Gastroesophageal sphincter (tissue), 4 donors: Measurements from ENCODE around the gene DNAJC1. TPM values are rescaled to one million over a fixed set of nuclear protein-coding genes. Genes with fewer than 3 reads are reported as not detected.

Experiments
- ATAC-seq: fragments of 150-250 bp; one replicate; pipeline ENCODE4 v1.9.1; 2016; ENCODE audit warnings: mild to moderate bottlenecking, moderate library complexity
- H3K27ac ChIP-seq, 4 donors: fragments of 200-600 bp; sonication (generic) in 3 of 4; 1 replicate in 3 of 4; 2 replicates in 1 of 4; pipeline ENCODE4 v1.5.1; 2016 to 2019
- H3K27me3 ChIP-seq: fragments of 200-600 bp; sonication (generic); one replicate; pipeline ENCODE4 v1.5.1; 2019
- H3K36me3 ChIP-seq, 2 donors: fragments of 200-600 bp; sonication (generic); one replicate each; pipeline ENCODE4 v1.5.1; 2019; ENCODE audit warnings: control low read depth in 1 of 2
- H3K4me1 ChIP-seq, 3 donors: fragments of 200-600 bp; sonication (generic); 1 replicate in 2 of 3; 2 replicates in 1 of 3; pipeline ENCODE4 v1.5.1; 2016 to 2019; ENCODE audit warnings: control low read depth in 2 of 3
- H3K4me3 ChIP-seq, 2 donors: fragments of 200-600 bp; sonication (generic); one replicate each; pipeline ENCODE4 v1.5.1; 2019; ENCODE audit warnings: mild to moderate bottlenecking in 1 of 2, moderate library complexity in 1 of 2
- H3K9me3 ChIP-seq, 3 donors: fragments of 200-600 bp; sonication (generic); one replicate each; pipeline ENCODE4 v1.5.1; 2017 to 2019; ENCODE audit warnings: control low read depth in 2 of 3
- EP300 ChIP-seq: sonication (generic); formaldehyde crosslinking; IDR thresholded peaks from one replicate; pipeline ENCODE4 v1.6.1; 2017; ENCODE audit warnings: antibody characterized with exemption, mild to moderate bottlenecking
- POLR2A ChIP-seq, 2 donors: fragments of 450-650 bp; IDR thresholded peaks; one replicate each; pipeline ENCODE4 v1.6.1; 2017; ENCODE audit warnings: antibody characterized with exemption in 2 of 2, mild to moderate bottlenecking in 2 of 2, moderate library complexity in 1 of 2
- POLR2AphosphoS5 ChIP-seq: sonication (generic); formaldehyde crosslinking; IDR thresholded peaks from one replicate; pipeline ENCODE4 v1.6.1; 2017; ENCODE audit warnings: antibody characterized with exemption
- WGBS, 2 donors: methylation state at CpG; one replicate each; pipeline ENCODE4 v1.1.5; 2018; ENCODE audit warnings: low coverage in 1 of 2; 5-methylcytosine and 5-hydroxymethylcytosine counted together
- total RNA-seq, 4 donors: library from RNA; depleted of rRNA; stranded (reverse); fragments of >200 nt; gene quantifications; one replicate each; pipeline ENCODE4 v1.1.0, GENCODE V29; 2016
- TF ChIP-seq, protein P1 (sequence below), 4 experiments: fragments of 200-600 bp in 2 of 4; fragments of 450-650 bp in 2 of 4; sonication (generic) in 1 of 4; IDR thresholded peaks; one replicate each; pipeline ENCODE4 v1.5.1; 2017 to 2019; ENCODE audit warnings: antibody characterized with exemption in 4 of 4, mild to moderate bottlenecking in 2 of 4, moderate library complexity in 2 of 4

Gene DNAJC1
- 10 to 100 TPM; 40.8 to 87.0 (median 65.4) TPM for total RNA-seq

GRCh38 chr10:22003177-22003963 lies at the start of gene DNAJC1:
TSS of gene DNAJC1 (minus strand) at chr10:22003730. CDS start at chr10:22003434, 296 bp downstream.
- peak; percentile 98 for ATAC-seq
- Histone ChIP-seq H3K4me3 (peak within 1 kb of the TSS; percentile 55 to 89), H3K4me1 (peaks cover 0 to 24% (median 5%) of the 10 kb centered on the region in 3 donors), H3K27ac (peak within 1 kb of the TSS; percentile 81 to 99 (median 97)), H3K9me3 (no peaks in the 10 kb centered on the region), H3K27me3 (no peaks in the 10 kb centered on the region), H3K36me3 (no peaks in the 10 kb centered on the region)
- TF ChIP-seq POLR2A (IDR thresholded peaks at IDR 0.05) (peak; percentile 86 to 91), POLR2AphosphoS5 (peak; percentile 96), EP300 (no peak)
- TF ChIP-seq, protein P1, sequence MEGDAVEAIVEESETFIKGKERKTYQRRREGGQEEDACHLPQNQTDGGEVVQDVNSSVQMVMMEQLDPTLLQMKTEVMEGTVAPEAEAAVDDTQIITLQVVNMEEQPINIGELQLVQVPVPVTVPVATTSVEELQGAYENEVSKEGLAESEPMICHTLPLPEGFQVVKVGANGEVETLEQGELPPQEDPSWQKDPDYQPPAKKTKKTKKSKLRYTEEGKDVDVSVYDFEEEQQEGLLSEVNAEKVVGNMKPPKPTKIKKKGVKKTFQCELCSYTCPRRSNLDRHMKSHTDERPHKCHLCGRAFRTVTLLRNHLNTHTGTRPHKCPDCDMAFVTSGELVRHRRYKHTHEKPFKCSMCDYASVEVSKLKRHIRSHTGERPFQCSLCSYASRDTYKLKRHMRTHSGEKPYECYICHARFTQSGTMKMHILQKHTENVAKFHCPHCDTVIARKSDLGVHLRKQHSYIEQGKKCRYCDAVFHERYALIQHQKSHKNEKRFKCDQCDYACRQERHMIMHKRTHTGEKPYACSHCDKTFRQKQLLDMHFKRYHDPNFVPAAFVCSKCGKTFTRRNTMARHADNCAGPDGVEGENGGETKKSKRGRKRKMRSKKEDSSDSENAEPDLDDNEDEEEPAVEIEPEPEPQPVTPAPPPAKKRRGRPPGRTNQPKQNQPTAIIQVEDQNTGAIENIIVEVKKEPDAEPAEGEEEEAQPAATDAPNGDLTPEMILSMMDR (IDR thresholded peaks at IDR 0.05) = peak in 3 of 4 experiments; percentile 24 to 40 (median 38)
- 0% methylated on average over 9 of the region's 83 CpGs; no CpG with 5 or more reads in 1 of the 2 donors for WGBS, 2 donors

DNA sequence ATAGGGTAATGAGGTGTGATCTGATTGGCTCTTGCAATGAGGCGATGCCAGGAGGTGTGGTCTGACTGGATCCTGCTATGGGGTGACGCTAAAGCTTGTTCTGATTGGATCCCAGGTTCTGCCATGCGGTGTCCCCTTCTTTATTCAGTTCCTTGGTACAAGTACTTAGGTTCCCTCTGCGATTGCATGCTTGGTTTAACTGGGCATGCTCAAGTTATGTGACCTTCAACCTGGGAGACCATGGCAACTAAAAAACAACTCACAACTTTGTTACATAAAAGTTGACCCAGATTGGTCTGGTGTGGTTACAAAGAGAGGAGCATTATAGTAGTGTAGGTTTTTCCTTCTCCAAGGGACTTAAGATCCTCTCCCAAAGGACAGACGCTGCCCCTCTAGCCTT lies 49.5 kb upstream of the DNAJC1 start:
- H3K4me3 ChIP-seq = no peak overlapping the region
- H3K27ac ChIP-seq = no peak overlapping the region
- 82 to 93% methylated on average over 2 to 5 of the region's 5 CpGs for WGBS, 2 donors
- H3K36me3 ChIP-seq = no peaks in the 10 kb centered on the region
- ATAC-seq = no peak
- no peaks in the 10 kb centered on the region for H3K4me1 ChIP-seq
- no peak for TF ChIP-seq EP300
- H3K27me3 ChIP-seq = no peaks in the 10 kb centered on the region
- no peaks in the 10 kb centered on the region for H3K9me3 ChIP-seq

- 73 to 85% methylated on average over 3 of the region's 3 CpGs for WGBS, 2 donors
- Histone ChIP-seq H3K36me3 (no peaks in the 10 kb centered on the region), H3K27ac (no peak overlapping the region), H3K4me1 (no peaks in the 10 kb centered on the region), H3K4me3 (no peak overlapping the region), H3K9me3 (no peaks in the 10 kb centered on the region), H3K27me3 (no peaks in the 10 kb centered on the region)
- ATAC-seq = no peak
- TF ChIP-seq POLR2A (IDR thresholded peaks at IDR 0.05) (no peak), EP300 (no peak), POLR2AphosphoS5 (no peak)
- TF ChIP-seq, protein P1 (IDR thresholded peaks at IDR 0.05) = no peak
Measured at GRCh38 chr10:22049635-22050034, 46.1 kb upstream of the DNAJC1 start.

DNA sequence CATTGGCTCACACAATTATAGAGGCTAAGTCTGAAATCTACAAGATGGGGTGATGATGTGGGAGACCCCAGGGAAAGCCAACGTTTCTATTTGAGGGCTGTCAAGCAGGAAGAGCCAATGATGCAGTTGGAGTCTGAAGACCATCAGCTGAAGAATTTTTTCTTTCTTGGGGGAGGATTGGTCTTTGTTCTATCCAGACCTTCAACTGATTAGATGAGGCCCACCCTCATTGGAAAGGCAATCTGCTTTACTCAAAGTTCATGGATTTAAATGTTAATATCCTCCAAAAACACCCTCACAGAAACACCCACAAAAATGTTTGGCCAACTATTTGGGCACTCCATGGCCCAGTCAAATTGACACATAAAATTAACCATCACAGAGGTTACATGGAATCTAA lies 44.3 kb upstream of the DNAJC1 start:
- no peaks in the 10 kb centered on the region for H3K4me1 ChIP-seq
- no peak overlapping the region for H3K4me3 ChIP-seq
- no peak for ATAC-seq
- no peak overlapping the region for H3K27ac ChIP-seq
- 94% methylated on average over 1 of the region's 1 CpG; no CpG with 5 or more reads in 1 of the 2 donors for WGBS, 2 donors
- no peaks in the 10 kb centered on the region for H3K9me3 ChIP-seq
- H3K36me3 ChIP-seq = no peaks in the 10 kb centered on the region
- TF ChIP-seq EP300 (no peak), POLR2A (IDR thresholded peaks at IDR 0.05) (no peak), POLR2AphosphoS5 (no peak)
- TF ChIP-seq, protein P1 (IDR thresholded peaks at IDR 0.05) = no peak
- no peaks in the 10 kb centered on the region for H3K27me3 ChIP-seq

- ATAC-seq = no peak
- no peaks in the 10 kb centered on the region for H3K4me1 ChIP-seq
- no peak overlapping the region for H3K4me3 ChIP-seq
- peaks cover 11% of the 10 kb centered on the region for H3K27me3 ChIP-seq
- H3K9me3 ChIP-seq = no peaks in the 10 kb centered on the region
- TF ChIP-seq POLR2AphosphoS5 (no peak), POLR2A (IDR thresholded peaks at IDR 0.05) (no peak), EP300 (no peak)
- TF ChIP-seq, protein P1 (IDR thresholded peaks at IDR 0.05) = no peak
- WGBS, 2 donors = 55 to 57% methylated on average over 3 to 6 of the region's 6 CpGs
- H3K27ac ChIP-seq = no peak overlapping the region
- no peaks in the 10 kb centered on the region for H3K36me3 ChIP-seq
Measured at GRCh38 chr10:22043327-22043633, 39.8 kb upstream of the DNAJC1 start.
